ENCODE results near the gene RIMBP2.
"Not testable (repeated sequence)": the region's sequence is repeated elsewhere in the genome, so short reads cannot be mapped to it uniquely, and the experiment has no call there.

The RIMBP2 gene

DNA sequence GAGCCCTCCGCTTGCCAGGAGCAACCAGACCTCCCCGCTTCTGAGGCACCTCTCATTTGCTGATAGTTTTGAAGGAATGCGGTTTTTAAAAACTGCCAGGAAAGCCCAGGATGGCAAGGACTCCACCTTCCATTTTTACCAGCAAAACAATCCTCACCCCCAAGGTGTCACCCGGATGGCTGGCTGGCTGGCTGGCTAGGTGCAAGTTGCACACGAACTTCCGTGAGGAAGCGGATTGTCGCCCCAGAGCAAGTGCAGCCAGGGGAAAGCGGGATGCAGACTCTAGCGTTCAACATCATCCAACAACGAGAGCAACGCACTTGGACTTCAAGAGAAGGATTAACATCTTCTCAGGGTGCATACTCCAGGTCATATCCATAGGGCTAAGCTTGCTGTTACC, 125.4 kb downstream of the RIMBP2 start:
- no peak for DNase-seq

- no peak for DNase-seq
Observed at GRCh38 chr12:130589540-130590317, 126.4 kb downstream of the RIMBP2 start.

- DNase-seq = no peak
Observed at GRCh38 chr12:130588696-130589539, 127.2 kb downstream of the RIMBP2 start.

- DNase-seq = no peak
Observed at GRCh38 chr12:130587966-130588365, 128.1 kb downstream of the RIMBP2 start.

DNA sequence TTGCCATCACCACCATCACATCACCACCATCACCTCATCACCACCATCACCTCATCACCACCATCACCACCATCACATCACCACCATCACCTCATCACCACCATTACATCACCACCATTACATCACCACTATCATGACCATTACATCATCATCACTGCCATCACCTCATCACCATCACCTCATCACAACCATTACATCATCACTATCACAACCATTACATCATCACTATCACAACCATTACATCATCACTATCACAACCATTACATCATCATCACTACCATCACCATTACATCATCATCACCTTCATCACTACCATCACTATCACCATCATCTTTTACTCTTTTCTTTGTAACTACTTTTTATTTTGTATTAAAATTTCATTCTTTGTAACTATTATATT, 131.6 kb downstream of the RIMBP2 start:
- DNase-seq = not testable (repeated sequence)

DNA sequence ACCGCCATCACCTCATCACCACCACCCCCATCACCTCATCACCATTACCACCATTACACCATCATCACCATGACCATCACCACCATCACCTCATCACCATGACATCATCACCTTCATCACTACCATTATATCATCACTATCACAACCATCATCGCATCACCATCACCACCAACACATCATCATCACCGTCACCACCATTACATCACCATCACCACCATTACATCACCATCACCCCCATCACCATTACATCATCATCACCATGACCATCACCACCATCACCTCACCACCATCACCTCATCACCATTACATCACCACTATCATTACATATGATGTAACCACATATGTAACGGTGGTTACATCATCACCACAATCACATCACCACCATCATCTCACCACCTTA, 132.3 kb downstream of the RIMBP2 start:
- DNase-seq = no peak

DNA sequence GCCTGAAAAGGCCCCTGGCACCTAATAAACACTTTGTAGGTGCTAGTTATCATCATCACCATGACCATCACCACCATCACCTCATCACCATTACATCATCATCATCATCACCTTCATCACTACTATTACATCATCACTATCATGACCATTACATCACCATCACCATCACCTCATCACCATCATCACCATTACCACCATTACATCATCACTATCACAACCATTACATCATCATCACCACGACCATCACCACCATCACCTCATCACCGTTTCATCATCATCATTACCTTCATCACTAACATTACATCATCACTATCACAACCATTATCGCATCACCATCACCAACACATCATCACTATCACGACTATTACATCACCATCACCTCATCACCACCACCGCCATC, 132.8 kb downstream of the RIMBP2 start:
- no peak for DNase-seq

- no peak for DNase-seq
Observed at GRCh38 chr12:130582286-130582685, 133.8 kb downstream of the RIMBP2 start.

DNA sequence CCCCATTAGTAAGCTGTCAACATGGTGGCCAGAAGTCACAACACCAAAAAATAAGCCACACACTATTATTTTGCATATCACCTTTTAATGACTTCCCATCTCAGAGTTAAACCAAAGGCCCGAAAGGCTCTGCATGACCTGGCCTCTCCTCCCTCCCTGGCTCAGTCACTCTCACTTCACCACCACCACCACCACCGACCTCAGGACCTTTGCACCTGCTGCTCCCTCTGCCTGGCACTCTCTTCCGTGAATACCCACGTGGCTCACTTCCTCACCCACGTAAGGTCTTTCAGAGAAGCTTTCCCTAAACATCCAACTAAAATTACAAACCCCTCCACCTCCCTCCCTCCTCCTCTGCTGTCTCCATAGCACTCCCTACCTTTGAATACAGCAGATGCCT, 134.3 kb downstream of the RIMBP2 start:
- no peak for DNase-seq

DNA sequence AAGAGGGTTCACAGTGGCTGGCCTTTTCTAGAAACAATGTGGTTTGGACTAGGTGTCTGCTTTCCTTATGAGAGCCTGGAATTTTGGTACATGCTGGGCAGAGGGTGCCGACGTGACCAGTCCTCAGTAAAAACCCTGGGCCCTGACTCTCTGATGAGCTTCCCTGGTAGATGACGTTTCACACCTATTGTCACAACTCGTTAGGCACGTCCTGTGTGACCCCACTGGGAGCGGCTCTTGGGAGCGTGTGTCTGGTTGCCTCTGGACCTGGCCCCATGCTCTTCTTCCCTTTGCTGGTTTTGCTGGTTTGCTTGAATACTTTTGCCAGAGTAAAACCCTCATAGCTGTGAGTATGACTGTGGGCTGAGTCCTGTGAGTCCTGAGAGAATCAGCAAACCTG, 136.9 kb downstream of the RIMBP2 start:
- no peak for DNase-seq

DNA sequence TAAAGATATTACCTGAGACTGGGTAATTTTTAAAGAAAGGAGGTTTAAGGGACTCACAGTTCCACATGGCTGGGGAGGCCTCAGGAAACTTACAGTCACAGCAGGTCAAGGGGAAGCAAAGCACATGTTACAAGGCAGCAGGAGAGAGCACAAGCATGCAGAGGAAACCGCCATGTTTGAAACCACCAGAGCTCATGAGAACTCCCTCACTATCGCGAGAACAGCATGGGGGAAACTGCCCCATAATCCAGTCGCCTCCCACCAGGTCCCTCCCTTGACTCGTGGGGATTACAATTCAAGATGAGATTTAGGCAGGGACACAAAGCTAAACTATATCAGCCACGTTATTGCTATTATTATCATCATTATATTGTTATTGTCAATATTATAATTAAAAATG, 138.7 kb downstream of the RIMBP2 start:
- DNase-seq = no peak

- no peak for DNase-seq
Observed at GRCh38 chr12:130576371-130576816, 139.7 kb downstream of the RIMBP2 start.

- DNase-seq = no peak
Observed at GRCh38 chr12:130574402-130574801, 141.7 kb downstream of the RIMBP2 start.

DNA sequence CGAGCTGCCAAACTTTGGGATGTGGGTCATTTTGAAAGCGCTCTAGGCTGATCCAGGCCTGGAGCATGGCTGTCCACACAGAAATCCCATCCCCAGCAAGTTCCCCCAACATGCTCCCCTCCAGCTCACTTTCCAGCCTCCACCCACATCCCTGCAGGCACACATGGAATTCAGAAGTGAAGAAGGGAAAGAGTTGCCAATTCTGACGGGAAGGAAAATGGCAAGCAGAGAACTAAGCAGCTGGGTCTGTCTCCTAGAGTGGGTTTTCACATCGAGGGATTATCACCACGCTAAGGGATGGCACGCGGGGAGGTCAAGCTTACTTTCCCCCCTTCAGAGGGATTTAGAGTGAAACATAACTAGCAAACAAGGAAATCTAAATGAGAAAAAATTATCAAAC, 142.3 kb downstream of the RIMBP2 start:
- DNase-seq = no peak

GRCh38 chr12:130573235-130573634, 142.9 kb downstream of the RIMBP2 start:
- DNase-seq = no peak

- DNase-seq = no peak
Observed at GRCh38 chr12:130572553-130572952, 143.5 kb downstream of the RIMBP2 start.

GRCh38 chr12:130571734-130572133, 144.4 kb downstream of the RIMBP2 start:
- DNase-seq = no peak

DNA sequence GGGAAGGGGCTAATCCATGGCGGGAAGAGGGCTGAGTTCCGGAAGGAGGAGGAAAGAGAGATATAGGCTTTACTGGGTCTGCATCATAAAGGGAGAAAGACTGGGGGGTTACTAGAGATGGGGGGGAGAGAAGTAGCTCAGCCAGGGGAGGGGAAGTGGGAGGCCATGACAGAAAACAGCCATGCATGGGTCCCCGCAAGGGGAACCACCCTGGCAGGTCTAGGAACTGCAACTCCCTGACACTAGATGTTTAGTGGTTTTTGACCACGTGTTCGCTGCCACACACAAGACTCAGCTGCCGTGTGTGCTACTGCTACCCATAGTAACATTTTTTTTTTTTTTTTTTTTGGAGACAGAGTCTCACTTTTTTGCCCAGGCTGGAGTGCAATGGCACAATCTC, 145.0 kb downstream of the RIMBP2 start:
- no peak for DNase-seq

- no peak for DNase-seq
Observed at GRCh38 chr12:130569521-130569920, 146.6 kb downstream of the RIMBP2 start.

- DNase-seq = no peak
Observed at GRCh38 chr12:130568501-130568900, 147.6 kb downstream of the RIMBP2 start.

- no peak for DNase-seq
Observed at GRCh38 chr12:130568041-130568440, 148.1 kb downstream of the RIMBP2 start.

GRCh38 chr12:130566446-130567155, 149.5 kb downstream of the RIMBP2 start:
- DNase-seq = no peak

DNA sequence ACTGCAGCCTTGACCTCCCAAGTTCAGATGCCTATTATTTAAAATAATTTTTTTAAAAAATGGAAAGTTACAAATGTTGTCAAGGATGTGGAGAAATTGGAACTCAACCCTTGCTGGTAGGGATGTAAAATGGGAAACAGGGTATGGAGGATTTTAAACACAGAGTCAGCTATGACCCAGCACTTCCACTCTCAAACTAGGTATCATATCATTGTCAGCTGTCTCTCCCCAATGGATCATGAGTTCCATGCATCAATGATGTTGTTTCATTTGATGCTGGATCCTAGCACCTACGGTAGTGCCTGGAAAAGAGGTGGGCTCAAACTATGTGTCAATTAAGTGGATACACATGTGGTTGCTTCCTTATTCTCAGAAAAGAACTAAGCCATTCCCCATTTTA, 150.9 kb downstream of the RIMBP2 start:
- DNase-seq = no peak

GRCh38 chr12:130563323-130563722, 152.8 kb downstream of the RIMBP2 start:
- no peak for DNase-seq

Measured in inflammatory macrophage treated with lipopolysaccharide for 1 hour (primary cell).